GM12878 (cell line): ENCODE measurements around the gene SSNA1. TPM values are rescaled to one million over a fixed set of nuclear protein-coding genes. Genes with fewer than 3 reads are reported as not detected.

Experiments
- CEBPB ChIP-seq, 2 experiments: fragments of 150-350 bp in 1 of 2; IDR thresholded peaks; 2 replicates each; pipeline ENCODE4 v1.6.1; 2012 to 2014; ENCODE audit warnings: low read depth in 2 of 2, low read length in 2 of 2, borderline replicate concordance in 1 of 2, inconsistent platforms in 1 of 2
- ESRRA ChIP-seq: IDR thresholded peaks from 2 replicates; pipeline ENCODE4 v1.6.1; 2012; ENCODE audit warnings: mild to moderate bottlenecking, low read length, improper control_type of control experiment
- FOS ChIP-seq: IDR thresholded peaks from 3 replicates; pipeline ENCODE4 v1.6.1; 2011; ENCODE audit warnings: borderline replicate concordance; ENCODE audit not compliant: insufficient read length; ENCODE audit errors: extremely low read depth
- IRF4 ChIP-seq: IDR thresholded peaks from 2 replicates; pipeline ENCODE4 v1.6.1; 2011; ENCODE audit warnings: low read depth, low read length
- KLF5 ChIP-seq: fragments of 450-650 bp; IDR thresholded peaks from 2 replicates; pipeline ENCODE4 v1.6.1; 2014; ENCODE audit warnings: mild to moderate bottlenecking; ENCODE audit not compliant: partially characterized antibody
- MAX ChIP-seq: IDR thresholded peaks from 2 replicates; pipeline ENCODE4 v1.6.1; 2012; ENCODE audit warnings: low read depth, low read length, improper control_type of control experiment
- PKNOX1 ChIP-seq: fragments of 450-650 bp; IDR thresholded peaks from 2 replicates; pipeline ENCODE4 v1.6.1; 2016; ENCODE audit warnings: mild to moderate bottlenecking
- SMAD5 ChIP-seq: IDR thresholded peaks from 2 replicates; pipeline ENCODE4 v1.6.1; 2016; ENCODE audit warnings: antibody characterized with exemption, low read depth
- SRF ChIP-seq, 2 experiments: IDR thresholded peaks; 2 replicates each; pipeline ENCODE4 v1.6.1; 2011; ENCODE audit warnings: low read depth in 2 of 2, low read length in 2 of 2, mild to moderate bottlenecking in 1 of 2, moderate library complexity in 1 of 2
- STAT1 ChIP-seq: fragments of 450-650 bp; conservative IDR thresholded peaks from 2 replicates; pipeline ENCODE4 v1.6.1; 2014; ENCODE audit warnings: antibody characterized with exemption, mild to moderate bottlenecking
- TCF12 ChIP-seq: IDR thresholded peaks from 2 replicates; pipeline ENCODE4 v1.6.1; 2011; ENCODE audit warnings: low read depth, mild to moderate bottlenecking, low read length
- YY1 ChIP-seq: IDR thresholded peaks from 2 replicates; pipeline ENCODE4 v1.6.1; 2011; ENCODE audit warnings: low read depth, mild to moderate bottlenecking, low read length
- ZNF384 ChIP-seq: IDR thresholded peaks from 2 replicates; pipeline ENCODE4 v1.6.1; 2012; ENCODE audit warnings: low read depth, mild to moderate bottlenecking, low read length, improper control_type of control experiment, borderline replicate concordance
- polyA plus RNA-seq, 11 experiments: library from polyadenylated mRNA; depleted of rRNA in 4 of 11; unstranded in 6 of 11; stranded (reverse) in 5 of 11; fragments of >200 nt; fragmentation: Nextera tagmentation in 4 of 11; fragmentation: Illumina TruSeq in 1 of 11; extraction: Ambion mirVana in 4 of 11; extraction: Trizol in 1 of 11; gene quantifications; 1 replicate in 1 of 11; 2 replicates in 10 of 11; pipeline versions ENCODE4 v1.2.1 to v1.2.3, GENCODE V29; 2011 to 2016; ENCODE audit warnings: inconsistent platforms in 2 of 11, missing spikeins in 2 of 11, low read depth in 1 of 11
- total RNA-seq, 4 experiments: library from RNA; depleted of rRNA in 3 of 4; stranded (reverse); fragments of >200 nt in 3 of 4; fragmentation: Illumina TruSeq in 1 of 4; extraction: Trizol in 1 of 4; gene quantifications; 2 replicates each; pipeline versions ENCODE4 v1.2.1 to v1.2.3, GENCODE V29; 2013 to 2021
- TF ChIP-seq, protein P1 (sequence below): fragments of 150-350 bp; IDR thresholded peaks from 2 replicates; pipeline ENCODE4 v1.6.1; 2016; ENCODE audit warnings: low read depth, low read length
- TF ChIP-seq, protein P2 (sequence below): fragments of 450-650 bp; IDR thresholded peaks from 2 replicates; pipeline ENCODE4 v1.6.1; 2014; ENCODE audit warnings: mild to moderate bottlenecking
- TF ChIP-seq, protein P3 (sequence below): IDR thresholded peaks from 2 replicates; pipeline ENCODE4 v1.6.1; 2012; ENCODE audit warnings: improper control_type of control experiment, low read depth, low read length; ENCODE audit not compliant: insufficient replicate concordance

The SSNA1 gene
- total and polyA plus RNA-seq, 10 of the 15 experiments (the other 5 are each of a cell fraction or from before 2014, with no cell fraction given): 0.63 to 139 (median 78.0) TPM

GRCh38 chr9:137200311-137201204 lies 12.1 kb downstream of the SSNA1 start, which contains the start of gene TPRN (continued):
- TF ChIP-seq SMAD5 (peak; percentile 74), ESRRA (peak; percentile 94), STAT1 (no peak), YY1 (peak; percentile 92), ZNF384 (no peak), KLF5 (peak; percentile 45), SRF (IDR thresholded peaks at IDR 0.05; ENCODE audit: low read depth in 2 of 2, low read length in 2 of 2) (no peak), PKNOX1 (peak; percentile 71), CEBPB (IDR thresholded peaks at IDR 0.05; ENCODE audit: borderline replicate concordance in 1 of 2, low read depth in 2 of 2, low read length in 2 of 2) (no peak), MAX (peak; percentile 51; the same call in 1 of the 2 replicates), IRF4 (no peak), FOS (peak; percentile 78), TCF12 (0 out of 2 replicates have a peak, but pooled peaks have one; percentile 44)
- TF ChIP-seq, protein P1, sequence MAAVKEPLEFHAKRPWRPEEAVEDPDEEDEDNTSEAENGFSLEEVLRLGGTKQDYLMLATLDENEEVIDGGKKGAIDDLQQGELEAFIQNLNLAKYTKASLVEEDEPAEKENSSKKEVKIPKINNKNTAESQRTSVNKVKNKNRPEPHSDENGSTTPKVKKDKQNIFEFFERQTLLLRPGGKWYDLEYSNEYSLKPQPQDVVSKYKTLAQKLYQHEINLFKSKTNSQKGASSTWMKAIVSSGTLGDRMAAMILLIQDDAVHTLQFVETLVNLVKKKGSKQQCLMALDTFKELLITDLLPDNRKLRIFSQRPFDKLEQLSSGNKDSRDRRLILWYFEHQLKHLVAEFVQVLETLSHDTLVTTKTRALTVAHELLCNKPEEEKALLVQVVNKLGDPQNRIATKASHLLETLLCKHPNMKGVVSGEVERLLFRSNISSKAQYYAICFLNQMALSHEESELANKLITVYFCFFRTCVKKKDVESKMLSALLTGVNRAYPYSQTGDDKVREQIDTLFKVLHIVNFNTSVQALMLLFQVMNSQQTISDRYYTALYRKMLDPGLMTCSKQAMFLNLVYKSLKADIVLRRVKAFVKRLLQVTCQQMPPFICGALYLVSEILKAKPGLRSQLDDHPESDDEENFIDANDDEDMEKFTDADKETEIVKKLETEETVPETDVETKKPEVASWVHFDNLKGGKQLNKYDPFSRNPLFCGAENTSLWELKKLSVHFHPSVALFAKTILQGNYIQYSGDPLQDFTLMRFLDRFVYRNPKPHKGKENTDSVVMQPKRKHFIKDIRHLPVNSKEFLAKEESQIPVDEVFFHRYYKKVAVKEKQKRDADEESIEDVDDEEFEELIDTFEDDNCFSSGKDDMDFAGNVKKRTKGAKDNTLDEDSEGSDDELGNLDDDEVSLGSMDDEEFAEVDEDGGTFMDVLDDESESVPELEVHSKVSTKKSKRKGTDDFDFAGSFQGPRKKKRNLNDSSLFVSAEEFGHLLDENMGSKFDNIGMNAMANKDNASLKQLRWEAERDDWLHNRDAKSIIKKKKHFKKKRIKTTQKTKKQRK: peak; percentile 79
- TF ChIP-seq, protein P2, sequence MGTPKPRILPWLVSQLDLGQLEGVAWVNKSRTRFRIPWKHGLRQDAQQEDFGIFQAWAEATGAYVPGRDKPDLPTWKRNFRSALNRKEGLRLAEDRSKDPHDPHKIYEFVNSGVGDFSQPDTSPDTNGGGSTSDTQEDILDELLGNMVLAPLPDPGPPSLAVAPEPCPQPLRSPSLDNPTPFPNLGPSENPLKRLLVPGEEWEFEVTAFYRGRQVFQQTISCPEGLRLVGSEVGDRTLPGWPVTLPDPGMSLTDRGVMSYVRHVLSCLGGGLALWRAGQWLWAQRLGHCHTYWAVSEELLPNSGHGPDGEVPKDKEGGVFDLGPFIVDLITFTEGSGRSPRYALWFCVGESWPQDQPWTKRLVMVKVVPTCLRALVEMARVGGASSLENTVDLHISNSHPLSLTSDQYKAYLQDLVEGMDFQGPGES: peak; percentile 95
- TF ChIP-seq, protein P3, sequence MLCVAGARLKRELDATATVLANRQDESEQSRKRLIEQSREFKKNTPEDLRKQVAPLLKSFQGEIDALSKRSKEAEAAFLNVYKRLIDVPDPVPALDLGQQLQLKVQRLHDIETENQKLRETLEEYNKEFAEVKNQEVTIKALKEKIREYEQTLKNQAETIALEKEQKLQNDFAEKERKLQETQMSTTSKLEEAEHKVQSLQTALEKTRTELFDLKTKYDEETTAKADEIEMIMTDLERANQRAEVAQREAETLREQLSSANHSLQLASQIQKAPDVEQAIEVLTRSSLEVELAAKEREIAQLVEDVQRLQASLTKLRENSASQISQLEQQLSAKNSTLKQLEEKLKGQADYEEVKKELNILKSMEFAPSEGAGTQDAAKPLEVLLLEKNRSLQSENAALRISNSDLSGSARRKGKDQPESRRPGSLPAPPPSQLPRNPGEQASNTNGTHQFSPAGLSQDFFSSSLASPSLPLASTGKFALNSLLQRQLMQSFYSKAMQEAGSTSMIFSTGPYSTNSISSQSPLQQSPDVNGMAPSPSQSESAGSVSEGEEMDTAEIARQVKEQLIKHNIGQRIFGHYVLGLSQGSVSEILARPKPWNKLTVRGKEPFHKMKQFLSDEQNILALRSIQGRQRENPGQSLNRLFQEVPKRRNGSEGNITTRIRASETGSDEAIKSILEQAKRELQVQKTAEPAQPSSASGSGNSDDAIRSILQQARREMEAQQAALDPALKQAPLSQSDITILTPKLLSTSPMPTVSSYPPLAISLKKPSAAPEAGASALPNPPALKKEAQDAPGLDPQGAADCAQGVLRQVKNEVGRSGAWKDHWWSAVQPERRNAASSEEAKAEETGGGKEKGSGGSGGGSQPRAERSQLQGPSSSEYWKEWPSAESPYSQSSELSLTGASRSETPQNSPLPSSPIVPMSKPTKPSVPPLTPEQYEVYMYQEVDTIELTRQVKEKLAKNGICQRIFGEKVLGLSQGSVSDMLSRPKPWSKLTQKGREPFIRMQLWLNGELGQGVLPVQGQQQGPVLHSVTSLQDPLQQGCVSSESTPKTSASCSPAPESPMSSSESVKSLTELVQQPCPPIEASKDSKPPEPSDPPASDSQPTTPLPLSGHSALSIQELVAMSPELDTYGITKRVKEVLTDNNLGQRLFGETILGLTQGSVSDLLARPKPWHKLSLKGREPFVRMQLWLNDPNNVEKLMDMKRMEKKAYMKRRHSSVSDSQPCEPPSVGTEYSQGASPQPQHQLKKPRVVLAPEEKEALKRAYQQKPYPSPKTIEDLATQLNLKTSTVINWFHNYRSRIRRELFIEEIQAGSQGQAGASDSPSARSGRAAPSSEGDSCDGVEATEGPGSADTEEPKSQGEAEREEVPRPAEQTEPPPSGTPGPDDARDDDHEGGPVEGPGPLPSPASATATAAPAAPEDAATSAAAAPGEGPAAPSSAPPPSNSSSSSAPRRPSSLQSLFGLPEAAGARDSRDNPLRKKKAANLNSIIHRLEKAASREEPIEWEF: no peak
